OCI-LY1 (cell line): ENCODE measurements around the gene SMIM31.

Source experiments
- CTCF ChIP-seq: fragments of 200-600 bp; sonication (generic), shearing (Covaris generic); IDR thresholded peaks from 2 replicates; pipeline ENCODE4 v1.5.1; 2017; ENCODE audit warnings: mild to moderate bottlenecking, antibody characterized with exemption, low read length, moderate library complexity, mixed read lengths
- EZH2 ChIP-seq: fragments of 200-600 bp; sonication (generic), shearing (Covaris generic); IDR thresholded peaks from 2 replicates; pipeline ENCODE4 v1.8.0; 2017; ENCODE audit warnings: borderline replicate concordance, mixed run types, mild to moderate bottlenecking, antibody characterized with exemption, low read length, moderate library complexity, mixed read lengths

- TF ChIP-seq EZH2, result no peak
- TF ChIP-seq CTCF, result no peak
Observed at GRCh38 chr4:164828955-164829354, 75.0 kb downstream of the SMIM31 start.
